ENCODE data around the gene C6orf120.

- TF ChIP-seq, protein P1, sequence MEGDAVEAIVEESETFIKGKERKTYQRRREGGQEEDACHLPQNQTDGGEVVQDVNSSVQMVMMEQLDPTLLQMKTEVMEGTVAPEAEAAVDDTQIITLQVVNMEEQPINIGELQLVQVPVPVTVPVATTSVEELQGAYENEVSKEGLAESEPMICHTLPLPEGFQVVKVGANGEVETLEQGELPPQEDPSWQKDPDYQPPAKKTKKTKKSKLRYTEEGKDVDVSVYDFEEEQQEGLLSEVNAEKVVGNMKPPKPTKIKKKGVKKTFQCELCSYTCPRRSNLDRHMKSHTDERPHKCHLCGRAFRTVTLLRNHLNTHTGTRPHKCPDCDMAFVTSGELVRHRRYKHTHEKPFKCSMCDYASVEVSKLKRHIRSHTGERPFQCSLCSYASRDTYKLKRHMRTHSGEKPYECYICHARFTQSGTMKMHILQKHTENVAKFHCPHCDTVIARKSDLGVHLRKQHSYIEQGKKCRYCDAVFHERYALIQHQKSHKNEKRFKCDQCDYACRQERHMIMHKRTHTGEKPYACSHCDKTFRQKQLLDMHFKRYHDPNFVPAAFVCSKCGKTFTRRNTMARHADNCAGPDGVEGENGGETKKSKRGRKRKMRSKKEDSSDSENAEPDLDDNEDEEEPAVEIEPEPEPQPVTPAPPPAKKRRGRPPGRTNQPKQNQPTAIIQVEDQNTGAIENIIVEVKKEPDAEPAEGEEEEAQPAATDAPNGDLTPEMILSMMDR (IDR thresholded peaks at IDR 0.05), result peak in 2 of 3 donors; percentile 24 to 35
- TF ChIP-seq EP300 (IDR thresholded peaks at IDR 0.05) (no peak), POLR2A (IDR thresholded peaks at IDR 0.05) (peak; percentile 20)
Observed at GRCh38 chr6:169654598-169655391, 47.1 kb upstream of the C6orf120 start.
